HepG2 (cell line): ENCODE measurements around the gene TARDBP.

Experiments
- CTCF ChIP-seq: sonication (generic); formaldehyde crosslinking; IDR thresholded peaks from 2 replicates; pipeline ENCODE4 v1.5.0; 2020; ENCODE audit warnings: mild to moderate bottlenecking, missing genetic modification reagents, moderate library complexity
- HCFC1 ChIP-seq: fragments of 150-350 bp; IDR thresholded peaks from 2 replicates; pipeline ENCODE4 v1.6.1; 2014; ENCODE audit warnings: low read depth, low read length
- PITX1 ChIP-seq: sonication (generic); formaldehyde crosslinking; IDR thresholded peaks from 2 replicates; pipeline ENCODE4 v1.5.1; 2020; ENCODE audit warnings: mild to moderate bottlenecking, missing genetic modification reagents
- POLR2A ChIP-seq, 2 experiments: IDR thresholded peaks; 2 replicates each; pipeline ENCODE4 v1.6.1; 2011; ENCODE audit warnings: low read depth in 2 of 2, low read length in 2 of 2, mild to moderate bottlenecking in 1 of 2, moderate library complexity in 1 of 2; ENCODE audit not compliant: insufficient read depth in 1 of 2
- POLR2AphosphoS2 ChIP-seq: IDR thresholded peaks from 2 replicates; pipeline ENCODE4 v1.6.1; 2011; ENCODE audit warnings: low read depth, low read length, improper control_type of control experiment
- SP4 ChIP-seq: sonication (generic); formaldehyde crosslinking; IDR thresholded peaks from 2 replicates; pipeline ENCODE4 v1.8.1; 2023; ENCODE audit warnings: mild to moderate bottlenecking, missing genetic modification reagents
- YEATS4 ChIP-seq: sonication (generic); formaldehyde crosslinking; IDR thresholded peaks from 2 replicates; pipeline ENCODE4 v1.4.0; 2020; ENCODE audit warnings: missing genetic modification reagents, borderline replicate concordance
- ZNF232 ChIP-seq: sonication (generic); formaldehyde crosslinking; IDR thresholded peaks from 2 replicates; pipeline ENCODE4 v1.4.0; 2020; ENCODE audit warnings: missing genetic modification reagents, borderline replicate concordance
- ZNF263 ChIP-seq: sonication (generic); formaldehyde crosslinking; IDR thresholded peaks from 2 replicates; pipeline ENCODE4 v1.4.0; 2020; ENCODE audit warnings: missing genetic modification reagents

GRCh38 chr1:11039351-11040104, 27.1 kb downstream of the TARDBP start:
- TF ChIP-seq CTCF (no peak), POLR2AphosphoS2 (no peak), HCFC1 (no peak), POLR2A (IDR thresholded peaks at IDR 0.05; ENCODE audit: insufficient read depth in 1 of 2, low read depth in 2 of 2, low read length in 2 of 2) (no peak), SP4 (CRISPR knock-in tag) (no peak), ZNF232 (CRISPR knock-in tag) (no peak), PITX1 (CRISPR knock-in tag) (no peak), ZNF263 (no peak), YEATS4 (CRISPR knock-in tag) (no peak)
